Cardiac septum (tissue), 1 donor: ENCODE data around the gene CCER1. TPM values are rescaled to one million over a fixed set of nuclear protein-coding genes. Genes with fewer than 3 reads are reported as not detected.
"Not testable (repeated sequence)": the region's sequence is repeated elsewhere in the genome, so short reads cannot be mapped to it uniquely, and the experiment has no call there.

ENCODE experiments used
- DNase-seq: peaks from one replicate; pipeline ENCODE4 v3.0.0-alpha.2; 2020; ENCODE audit warnings: low spot score
- intact Hi-C: fragments of 100-400 bp; cut with DNase I; formaldehyde crosslinking; loops from one replicate; pipeline ENCODE4 v1.14.0; 2022
- long read RNA-seq: library from polyadenylated mRNA; unstranded; transcript quantifications from one replicate; pipeline ENCODE4 v2.0.0, GENCODE V29; 2021
- total RNA-seq: library from RNA; stranded (reverse); fragmentation: NEBNext Ultra II Directional; extraction: Animal tissue kit (Norgen Biotek cat#: 25700); gene quantifications from one replicate; pipeline ENCODE4 v1.2.1, GENCODE V29; 2021
- donor health status: DM: no; HTN: no; CAD: no.

Gene CCER1, protein sequence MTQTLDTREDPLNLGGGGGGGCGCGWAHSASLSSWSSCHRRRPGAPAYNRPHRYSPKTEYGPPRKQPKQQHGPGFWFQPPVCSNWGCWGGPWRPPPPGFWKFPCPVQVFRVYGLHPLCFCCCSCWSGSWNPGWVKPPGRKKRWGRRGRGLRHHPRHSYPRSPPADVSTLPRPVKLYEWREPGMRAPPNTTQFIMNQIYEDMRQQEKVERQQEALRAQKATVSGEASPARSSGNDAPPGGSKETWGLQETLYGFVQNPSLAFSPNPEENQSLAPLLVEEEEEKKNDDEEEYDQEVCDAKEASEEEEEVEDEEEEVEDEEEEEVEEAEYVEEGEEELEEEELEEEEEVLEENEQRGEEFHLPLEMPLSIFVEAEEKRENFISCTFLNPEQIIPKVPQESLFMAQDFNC
- not detected for total RNA-seq
- long read RNA-seq, result 0 reads

DNA sequence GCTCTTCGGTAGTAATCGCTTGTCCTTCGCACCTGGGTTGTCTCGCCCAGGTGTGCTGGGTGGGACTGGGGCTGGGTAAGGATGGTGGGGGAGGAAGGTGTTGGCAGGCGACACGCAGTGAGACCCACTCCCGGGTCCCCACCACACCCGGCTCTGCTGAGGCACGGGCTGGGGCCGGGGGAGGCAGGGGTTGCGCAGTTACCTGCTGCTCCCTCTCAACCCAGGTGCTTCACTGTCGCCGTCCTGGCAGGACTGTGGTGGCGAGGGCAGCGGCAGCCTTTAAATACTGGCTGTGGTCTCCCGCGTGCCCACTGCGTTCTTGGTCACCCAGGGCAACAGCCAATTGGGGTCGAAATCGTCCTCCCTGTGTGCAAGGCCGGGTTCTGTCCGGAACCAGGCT, at the start of gene CCER1:
Gene CCER1, minus strand, starts transcription at position 256 of the 400 bp plus-strand sequence. CDS start 434 bp downstream, outside the sequence.
- intact Hi-C loops, result no loop called here
- DNase-seq, result no peak

DNA sequence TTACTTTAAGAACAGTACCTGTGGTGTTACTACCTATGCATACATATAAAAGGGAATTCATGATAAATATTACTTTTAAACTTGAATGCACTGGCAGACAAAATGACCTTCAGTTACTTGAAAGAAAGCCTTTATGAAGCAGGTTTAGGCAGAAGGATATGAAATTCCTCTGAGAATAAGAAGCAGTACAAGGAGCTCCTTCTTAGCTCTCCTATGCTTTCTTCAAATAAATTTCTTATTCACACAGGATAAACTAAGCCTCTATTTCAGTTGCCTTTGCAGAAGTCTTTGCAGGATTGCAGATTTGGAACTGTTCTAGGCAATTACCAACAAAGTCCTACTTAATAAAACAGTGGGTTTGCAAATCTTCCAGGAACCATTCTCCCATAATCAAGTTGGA, 48.8 kb upstream of the CCER1 start:
- no peak for DNase-seq
- intact Hi-C loops, result no loop called here

DNA sequence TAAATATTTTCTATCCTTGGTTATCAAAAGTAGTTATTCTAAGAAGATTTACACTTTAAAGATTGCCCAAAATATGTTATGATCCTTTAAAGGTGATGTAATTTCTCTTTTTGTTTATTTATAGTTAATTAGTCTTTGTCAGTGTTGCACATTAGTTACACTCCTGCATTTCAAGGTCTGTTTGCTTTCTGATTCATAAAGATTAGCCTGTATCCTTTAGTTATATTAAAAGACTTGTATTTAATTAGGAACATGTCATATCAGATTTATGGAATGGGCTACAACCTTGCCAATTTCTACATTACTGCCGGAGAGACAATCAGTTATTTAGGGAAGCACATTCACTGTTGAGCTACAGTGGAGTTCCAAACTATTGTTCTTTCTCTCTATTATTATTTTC, 46.3 kb upstream of the CCER1 start:
- no peak for DNase-seq
- intact Hi-C loops, result no loop called here

DNA sequence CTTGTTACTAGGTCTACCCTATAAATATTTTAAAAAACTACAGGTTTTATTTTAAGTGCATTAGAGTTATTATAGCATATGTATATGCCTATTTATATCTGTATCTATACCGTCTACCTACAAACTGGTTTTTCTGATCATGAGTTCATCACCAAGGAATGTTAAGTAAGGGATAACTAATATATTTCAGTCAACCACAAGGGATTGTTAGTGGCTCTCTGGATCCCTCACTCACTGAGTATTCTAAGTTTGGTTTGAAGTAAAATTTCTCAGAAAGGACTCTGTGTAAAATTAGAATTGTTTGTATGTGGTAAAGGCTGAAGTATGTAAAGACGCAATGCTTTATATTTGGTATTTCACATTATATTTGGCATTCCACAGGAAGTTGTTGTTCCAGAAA, 45.0 kb upstream of the CCER1 start:
- intact Hi-C loops, result no loop called here
- no peak for DNase-seq

DNA sequence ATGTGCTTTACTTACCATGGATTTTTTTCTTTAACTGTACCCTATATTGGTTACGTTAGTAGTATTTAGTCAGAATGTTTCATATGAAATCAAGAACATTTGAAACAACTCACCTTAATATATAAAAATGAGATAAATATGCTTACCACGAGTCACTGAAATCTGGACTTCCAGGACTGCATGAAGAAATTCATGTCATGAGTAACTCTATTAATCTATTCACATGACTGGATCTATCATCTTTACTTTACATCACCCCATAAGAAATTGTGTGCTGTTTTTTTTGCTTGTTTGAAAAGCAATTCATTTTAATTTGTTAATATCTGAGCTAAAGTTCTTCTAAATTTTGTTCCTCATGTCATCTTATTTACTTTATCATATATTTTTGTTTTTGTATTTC, 44.6 kb upstream of the CCER1 start:
- DNase-seq, result no peak
- intact Hi-C loops, result no loop called here

DNA sequence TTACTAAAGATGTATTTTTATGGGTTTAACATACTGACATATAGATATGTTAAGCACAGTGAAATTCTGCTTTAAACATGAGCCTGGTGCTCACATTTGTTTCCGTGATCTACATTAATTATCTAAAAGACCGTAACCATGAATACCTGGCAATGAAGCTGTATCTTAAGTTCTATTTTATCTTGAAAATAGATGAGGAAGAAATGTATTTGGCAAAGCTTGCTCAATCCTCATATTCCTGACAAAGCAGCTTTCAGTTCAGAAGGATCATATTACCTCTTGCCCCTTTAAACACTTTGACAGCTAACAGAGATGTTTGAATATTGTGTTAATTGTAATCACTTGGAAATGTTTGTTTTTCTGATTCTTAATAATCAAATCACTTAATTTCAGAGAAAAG, 40.0 kb upstream of the CCER1 start:
- no peak for DNase-seq
- intact Hi-C loops, result no loop called here

DNA sequence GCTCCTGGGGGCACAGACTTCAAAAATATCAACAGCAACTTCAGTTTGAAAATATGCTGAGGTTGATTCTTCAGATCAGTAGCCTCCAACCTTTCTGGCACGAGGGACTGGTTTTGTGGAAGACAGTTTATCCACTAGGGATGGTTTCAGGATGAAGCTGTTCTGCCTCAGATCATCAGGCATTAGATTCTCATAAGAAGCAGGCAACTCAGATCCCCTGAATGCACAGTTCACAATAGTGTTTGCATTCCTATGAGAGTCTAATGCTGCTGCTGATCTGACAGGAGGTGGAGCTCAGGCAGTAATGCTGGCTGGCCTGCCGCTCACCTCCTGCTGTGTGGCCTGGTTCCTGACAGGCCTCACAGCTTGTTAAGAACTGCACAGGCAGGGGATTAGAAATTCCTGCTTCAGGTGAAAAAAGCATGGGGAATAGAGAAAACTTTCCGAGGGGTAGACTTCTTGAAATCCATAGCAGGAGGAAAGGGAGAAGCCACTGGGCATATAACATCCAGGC, 37.0 kb upstream of the CCER1 start:
- no peak for DNase-seq
- intact Hi-C loops, result no loop called here

DNA sequence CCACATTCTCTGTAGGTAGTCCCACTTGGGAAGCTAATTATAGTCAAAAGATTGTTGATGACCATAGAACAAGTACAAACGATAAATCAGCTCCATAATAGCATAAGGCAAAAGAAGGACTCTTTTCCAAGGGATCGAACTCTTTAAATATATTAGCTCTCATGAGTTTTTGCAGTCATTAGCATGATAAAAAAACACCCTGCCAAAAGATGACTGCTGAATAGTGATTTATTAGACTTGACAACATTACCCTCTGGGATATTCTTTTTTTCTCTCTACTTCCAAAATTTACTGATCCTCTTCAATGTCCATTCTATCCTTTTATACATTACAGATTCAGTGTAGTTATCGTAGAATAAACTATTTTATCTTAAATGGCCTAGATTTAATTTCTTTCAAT, 35.6 kb upstream of the CCER1 start:
- no peak for DNase-seq
- intact Hi-C loops, result no loop called here

DNA sequence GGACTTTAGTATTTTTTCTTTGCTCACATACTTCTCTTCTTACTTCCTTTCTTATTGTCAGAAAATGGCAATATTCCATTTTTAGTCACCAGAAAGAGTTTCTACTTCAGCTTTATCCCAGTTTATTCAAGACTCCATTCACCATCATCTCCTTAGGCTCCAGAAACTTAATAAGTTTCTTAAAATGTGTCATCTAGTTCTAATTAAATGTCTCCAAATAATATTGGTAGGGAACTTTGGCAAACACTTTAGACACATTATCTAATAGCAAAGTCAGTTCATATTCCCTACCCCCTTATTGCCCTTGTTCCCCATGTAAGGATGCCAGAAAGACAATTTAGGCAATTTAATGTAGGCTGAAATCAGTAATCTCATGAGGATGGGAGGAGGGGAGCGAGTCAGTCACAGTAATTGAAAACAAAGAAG, 34.7 kb upstream of the CCER1 start:
- no peak for DNase-seq
- intact Hi-C loops, result loop anchor here (10.0 kb wide), 1 partner anchor 185 kb away; no protein-coding TSS in a partner anchor

DNA sequence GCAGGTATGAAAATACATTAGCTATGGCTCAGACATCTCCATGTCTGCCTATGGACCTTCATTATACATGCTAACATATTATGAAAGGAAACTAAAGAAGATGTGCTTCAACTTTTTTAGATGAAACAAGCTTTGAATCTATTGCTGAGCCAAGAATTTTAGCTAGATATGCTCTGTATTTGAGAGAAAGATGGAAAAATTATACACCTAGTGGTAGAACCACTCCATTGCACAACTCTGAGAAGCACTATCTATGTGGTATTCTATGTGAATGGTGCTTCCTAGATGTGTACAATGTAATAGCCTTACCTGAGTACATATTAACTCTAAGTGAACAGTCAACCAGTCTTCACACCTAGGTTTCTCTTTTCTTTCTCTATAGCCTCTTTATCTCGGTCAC, 32.5 kb upstream of the CCER1 start:
- intact Hi-C loops, result loop anchor here (10.0 kb wide), 1 partner anchor 187 kb away; no protein-coding TSS in a partner anchor
- no peak for DNase-seq

DNA sequence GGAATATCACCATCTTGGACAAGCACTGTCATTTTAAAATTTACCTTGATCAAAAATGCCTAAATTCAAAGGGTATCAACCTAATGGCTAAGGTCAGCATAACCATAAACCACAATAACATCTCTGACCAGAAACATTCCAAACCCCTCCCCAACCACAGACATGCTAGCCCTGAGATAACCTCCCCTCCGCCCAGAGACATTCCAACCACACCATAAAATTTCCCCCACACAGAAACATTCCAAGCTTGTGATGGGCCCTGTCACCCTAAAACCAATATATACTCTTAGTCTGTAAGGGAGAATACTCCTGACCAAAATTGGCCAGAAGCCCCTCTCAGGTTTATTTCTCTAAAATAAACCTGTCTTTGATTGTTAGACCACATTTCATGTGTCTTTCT, 32.1 kb upstream of the CCER1 start:
- intact Hi-C loops, result loop anchor here (10.0 kb wide), 1 partner anchor 188 kb away; no protein-coding TSS in a partner anchor

DNA sequence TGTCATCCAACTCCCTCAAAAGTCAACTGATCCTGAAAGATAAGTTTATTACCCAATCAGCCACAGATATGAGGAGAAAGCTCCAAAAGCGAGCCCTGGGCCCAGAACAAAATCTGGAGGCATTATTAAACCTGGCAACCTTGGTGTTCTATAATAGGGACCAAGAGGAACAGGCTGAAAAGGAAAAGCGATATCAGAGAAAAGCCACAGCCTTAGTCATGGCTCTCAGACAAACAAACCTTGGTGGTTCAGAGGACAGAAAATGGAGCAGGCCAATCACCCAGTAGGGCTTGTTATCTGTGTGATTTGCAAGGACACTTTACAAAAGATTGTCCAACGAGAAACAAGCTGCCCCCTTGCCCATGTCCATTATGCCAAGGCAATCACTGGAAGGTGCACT, 30.4 kb upstream of the CCER1 start:
- intact Hi-C loops, result loop anchor here (10.0 kb wide), 1 partner anchor 189 kb away; no protein-coding TSS in a partner anchor
- not testable (repeated sequence) for DNase-seq

More for the DNA sequence above, 32.1 kb upstream of the CCER1 start:
- DNase-seq, result no peak

DNA sequence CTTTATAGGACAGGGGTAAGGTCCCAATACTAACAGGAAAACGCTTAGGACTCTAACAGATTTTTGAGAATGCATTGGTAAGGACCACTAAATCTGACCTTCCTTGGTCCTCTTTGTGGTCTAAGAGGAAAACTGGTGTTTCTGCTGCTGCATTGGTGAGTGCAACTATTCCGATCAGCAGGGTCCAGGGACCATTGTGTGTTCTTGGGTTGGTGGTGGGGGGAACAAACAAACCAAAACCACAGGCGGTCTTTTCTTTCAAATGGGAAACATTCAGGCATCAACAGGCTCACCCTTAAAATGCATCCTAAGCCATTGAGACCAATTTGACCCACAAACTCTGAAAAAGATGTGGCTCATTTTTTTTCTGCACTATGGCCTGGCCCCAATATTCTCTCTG, 29.1 kb upstream of the CCER1 start:
- intact Hi-C loops, result loop anchor here (10.0 kb wide), 1 partner anchor 191 kb away; no protein-coding TSS in a partner anchor
- DNase-seq, result no peak

DNA sequence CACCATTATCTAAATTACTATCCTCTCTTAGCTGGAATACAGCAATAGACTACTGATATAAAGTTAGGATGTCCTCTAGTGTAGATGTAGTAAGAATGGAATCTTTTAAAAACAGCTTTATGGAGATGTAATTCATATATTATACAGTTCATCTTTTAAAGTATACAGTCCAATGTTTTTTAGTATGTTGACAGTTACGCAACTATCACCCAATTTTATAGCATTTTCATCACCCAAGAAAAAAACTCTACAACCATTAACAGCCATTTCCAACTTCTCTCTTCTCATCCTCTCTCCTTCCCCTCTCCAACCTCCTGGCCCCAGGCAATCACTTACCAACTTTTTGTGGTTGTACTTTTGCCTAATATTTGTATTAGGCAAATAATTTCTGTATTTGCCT, 27.2 kb upstream of the CCER1 start:
- intact Hi-C loops, result loop anchor here (10.0 kb wide), 1 partner anchor 193 kb away; no protein-coding TSS in a partner anchor
- no peak for DNase-seq

DNA sequence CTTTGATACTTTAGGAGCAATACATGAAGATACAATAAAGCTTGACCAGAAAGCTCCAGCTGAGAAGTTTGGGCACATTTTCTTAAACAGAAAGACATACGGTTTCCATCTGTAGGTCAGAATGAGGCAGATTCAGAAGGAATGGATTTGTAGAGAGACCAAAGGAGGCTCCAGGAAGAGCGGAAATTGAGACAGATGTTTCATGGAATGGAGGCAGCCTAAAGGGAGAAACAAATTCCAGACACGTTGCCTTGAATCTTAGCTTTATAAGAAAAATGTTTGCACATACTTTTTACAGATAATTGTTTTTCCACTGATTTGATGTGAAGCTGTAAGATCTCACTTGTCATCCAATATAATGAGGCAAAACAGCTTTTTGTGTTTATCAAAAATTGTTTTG, 25.0 kb upstream of the CCER1 start:
- DNase-seq, result no peak
- intact Hi-C loops, result loop anchor here (2.0 to 10.0 kb wide), 4 partner anchors 129 to 377 kb away; no protein-coding TSS in a partner anchor

DNA sequence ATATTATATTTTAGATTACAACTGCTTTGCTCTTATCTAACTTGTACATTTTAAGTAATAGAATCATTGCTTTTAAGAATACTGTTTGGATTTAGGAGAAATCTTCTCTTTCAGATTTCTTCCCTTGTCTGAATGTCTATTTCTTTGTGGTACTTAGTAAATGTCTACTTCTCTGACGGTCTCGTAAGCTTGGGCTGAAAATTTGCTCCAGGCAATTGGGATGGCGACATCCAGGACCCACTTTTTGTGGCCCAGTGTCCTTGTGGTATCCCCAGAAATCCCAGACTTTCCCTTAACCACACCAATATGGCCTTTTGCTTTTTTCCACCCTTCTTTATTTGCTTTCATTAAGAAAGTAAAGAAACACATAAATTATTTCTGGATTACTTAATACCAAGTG, 24.0 kb upstream of the CCER1 start:
- intact Hi-C loops, result loop anchor here (2.0 to 5.0 kb wide), 3 partner anchors 130 to 378 kb away; no protein-coding TSS in a partner anchor
- no peak for DNase-seq

DNA sequence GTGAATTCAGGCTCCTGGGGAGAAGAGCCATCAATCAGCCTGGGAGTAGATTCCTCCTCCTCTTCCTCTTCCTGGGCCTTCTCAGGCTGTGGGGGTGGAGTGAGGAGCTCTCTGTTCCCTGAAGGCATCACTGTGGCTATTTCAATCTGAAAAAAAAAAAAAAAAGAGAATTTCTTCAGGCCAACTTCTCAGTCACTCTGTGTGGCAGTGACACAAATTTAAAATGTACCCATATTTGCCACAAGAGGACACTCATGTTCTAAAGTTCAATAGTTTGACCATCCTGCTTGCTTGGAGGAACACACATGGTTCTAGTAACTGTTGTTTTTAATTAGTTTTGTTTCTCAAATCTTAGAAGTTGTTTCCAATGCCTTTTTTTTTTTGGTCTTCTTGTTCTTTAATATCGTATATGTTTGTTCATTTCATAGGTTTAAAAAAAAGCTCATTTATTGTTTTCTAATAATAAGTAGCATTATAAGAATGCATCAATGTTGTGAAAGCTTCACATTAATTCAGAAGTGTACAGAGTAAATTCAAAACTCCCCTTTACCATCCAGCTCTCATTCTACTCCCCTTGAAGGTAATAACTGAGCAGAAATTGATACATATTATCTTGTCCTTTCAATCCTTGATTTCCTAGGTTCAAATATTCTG, 23.3 kb upstream of the CCER1 start:
- intact Hi-C loops, result loop anchor here (2.0 to 5.0 kb wide), 3 partner anchors 131 to 379 kb away; no protein-coding TSS in a partner anchor
- no peak for DNase-seq

DNA sequence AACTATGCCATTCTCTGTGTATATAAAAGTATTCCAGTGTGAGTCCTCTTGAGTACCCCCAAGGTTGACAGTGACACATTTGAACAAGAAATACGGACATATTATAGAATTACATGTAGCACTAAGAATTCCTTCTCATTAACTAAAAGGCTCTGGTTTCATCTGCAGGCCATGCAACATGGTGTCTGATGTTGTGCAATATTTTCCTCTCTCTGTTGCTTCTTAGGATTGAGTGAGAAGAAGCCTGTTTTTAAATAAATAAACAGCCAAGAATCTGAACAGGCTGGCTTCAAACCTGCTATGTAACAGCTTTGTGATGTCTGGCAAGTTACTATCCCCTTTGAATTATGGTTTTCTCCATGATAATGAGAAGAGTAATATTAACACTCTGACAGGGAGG, 22.2 kb upstream of the CCER1 start:
- no peak for DNase-seq
- intact Hi-C loops, result loop anchor here (5.0 kb wide), 2 partner anchors 350 to 380 kb away; no protein-coding TSS in a partner anchor

DNA sequence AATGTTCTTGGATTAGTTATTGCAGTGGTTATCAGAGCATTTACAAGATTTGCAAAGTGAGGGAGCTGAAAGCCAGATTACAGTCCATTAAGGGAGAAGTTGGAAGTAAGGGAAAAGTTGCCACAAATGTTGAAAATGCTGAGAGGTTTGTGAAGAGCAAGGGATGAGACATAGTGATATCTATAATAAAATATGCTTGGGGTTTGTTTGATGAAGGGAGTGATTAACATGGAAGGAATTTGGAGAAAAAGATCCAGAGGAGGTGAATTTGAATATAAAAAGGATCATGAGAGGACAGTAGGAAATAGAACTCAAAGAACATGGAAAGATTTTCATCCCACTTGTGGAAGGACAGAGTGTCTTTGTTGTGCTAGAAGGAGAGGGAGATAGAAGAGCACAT, 19.3 kb upstream of the CCER1 start:
- intact Hi-C loops, result no loop called here
- no peak for DNase-seq

DNA sequence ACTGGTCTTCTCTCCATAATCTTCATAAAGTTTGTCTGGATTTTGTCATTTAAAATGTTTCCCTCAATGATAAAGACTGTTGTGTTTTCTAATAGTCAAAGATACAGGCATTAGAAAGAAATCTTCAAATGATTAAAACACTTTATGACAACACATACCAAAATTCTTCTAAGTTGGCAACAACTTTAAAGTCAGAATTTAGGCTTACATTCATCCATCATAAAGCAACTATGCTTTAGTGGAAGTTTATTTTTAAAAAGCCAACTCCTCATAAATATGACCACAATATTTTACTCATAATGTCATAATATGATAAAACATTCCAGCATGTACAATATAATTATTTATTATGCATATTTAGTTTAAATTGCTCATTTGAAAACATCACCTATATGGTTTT, 17.2 kb upstream of the CCER1 start:
- intact Hi-C loops, result no loop called here
- DNase-seq, result no peak
